Brain microvascular endothelial cell (primary cell): ENCODE measurements around the gene CCM2L.

Source experiments
- DNase-seq: peaks from one replicate; pipeline ENCODE4 v3.0.0-alpha.2; 2020
- H3K27ac ChIP-seq: fragments of 250-450 bp; sonication (Bioruptor Pico); 2 replicates; pipeline ENCODE4 v1.5.1; 2020; ENCODE audit warnings: mild to moderate bottlenecking, moderate library complexity
- H3K27me3 ChIP-seq: fragments of 250-450 bp; sonication (Bioruptor Pico); replicated peaks from 2 replicates; pipeline ENCODE4 v1.5.1; 2020; ENCODE audit warnings: mild to moderate bottlenecking
- H3K36me3 ChIP-seq: fragments of 250-450 bp; sonication (Bioruptor Pico); replicated peaks from 2 replicates; pipeline ENCODE4 v1.5.1; 2020; ENCODE audit warnings: mild to moderate bottlenecking
- H3K4me3 ChIP-seq: 2 replicates; pipeline ENCODE4 v1.5.1; 2011; ENCODE audit warnings: low read depth, mild to moderate bottlenecking, control low read depth, low read length, moderate library complexity
- in situ Hi-C: cut with HindIII; loops from 2 replicates; pipeline ENCODE4 v1.10.0; 2017; ENCODE audit warnings: low sequenced_read_pairs, low pct_ligation_motif_present
- TF ChIP-seq, protein P1 (sequence below): IDR thresholded peaks from 2 replicates; pipeline ENCODE4 v1.5.1; 2011; ENCODE audit warnings: low read depth, mild to moderate bottlenecking, moderate library complexity, low read length, control low read depth, inconsistent platforms; ENCODE audit errors: missing control alignments

CCM2L gene

DNA sequence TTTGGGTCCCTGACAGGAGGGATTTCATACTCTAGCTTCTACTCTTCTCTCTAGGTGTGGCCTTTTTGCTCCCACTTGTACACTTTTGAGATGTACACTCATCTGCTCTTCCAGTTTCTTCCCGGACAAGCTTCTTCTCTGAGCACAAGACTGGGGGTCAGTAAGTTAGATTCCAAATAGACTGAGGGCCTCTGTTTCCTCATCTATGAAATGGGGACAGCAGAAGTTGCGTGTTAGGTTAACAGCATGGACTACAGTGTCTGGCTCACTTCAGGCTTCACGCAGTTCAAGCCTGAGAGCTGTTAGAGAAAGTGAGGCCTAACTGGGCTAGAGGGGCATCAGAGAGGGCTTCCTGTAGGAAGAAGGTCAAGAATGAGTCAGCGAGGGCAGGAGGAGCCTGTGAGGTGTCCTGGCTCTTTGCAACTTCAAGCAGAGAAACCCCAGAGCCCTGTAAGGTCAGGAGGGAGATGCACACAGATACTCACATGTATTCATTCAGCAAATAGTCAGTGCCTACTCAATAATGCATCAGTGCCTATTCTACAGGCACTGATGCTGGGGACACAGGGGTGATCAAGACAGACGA, 21.7 kb upstream of the CCM2L start:
- no peaks in the 10 kb centered on the region for H3K36me3 ChIP-seq
- in situ Hi-C loops, result no loop called here
- no peak for DNase-seq
- no peak overlapping the region for H3K27ac ChIP-seq
- TF ChIP-seq, protein P1, sequence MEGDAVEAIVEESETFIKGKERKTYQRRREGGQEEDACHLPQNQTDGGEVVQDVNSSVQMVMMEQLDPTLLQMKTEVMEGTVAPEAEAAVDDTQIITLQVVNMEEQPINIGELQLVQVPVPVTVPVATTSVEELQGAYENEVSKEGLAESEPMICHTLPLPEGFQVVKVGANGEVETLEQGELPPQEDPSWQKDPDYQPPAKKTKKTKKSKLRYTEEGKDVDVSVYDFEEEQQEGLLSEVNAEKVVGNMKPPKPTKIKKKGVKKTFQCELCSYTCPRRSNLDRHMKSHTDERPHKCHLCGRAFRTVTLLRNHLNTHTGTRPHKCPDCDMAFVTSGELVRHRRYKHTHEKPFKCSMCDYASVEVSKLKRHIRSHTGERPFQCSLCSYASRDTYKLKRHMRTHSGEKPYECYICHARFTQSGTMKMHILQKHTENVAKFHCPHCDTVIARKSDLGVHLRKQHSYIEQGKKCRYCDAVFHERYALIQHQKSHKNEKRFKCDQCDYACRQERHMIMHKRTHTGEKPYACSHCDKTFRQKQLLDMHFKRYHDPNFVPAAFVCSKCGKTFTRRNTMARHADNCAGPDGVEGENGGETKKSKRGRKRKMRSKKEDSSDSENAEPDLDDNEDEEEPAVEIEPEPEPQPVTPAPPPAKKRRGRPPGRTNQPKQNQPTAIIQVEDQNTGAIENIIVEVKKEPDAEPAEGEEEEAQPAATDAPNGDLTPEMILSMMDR, result no peak
- peaks cover 2% of the 10 kb centered on the region for H3K27me3 ChIP-seq
- no peak overlapping the region for H3K4me3 ChIP-seq

DNA sequence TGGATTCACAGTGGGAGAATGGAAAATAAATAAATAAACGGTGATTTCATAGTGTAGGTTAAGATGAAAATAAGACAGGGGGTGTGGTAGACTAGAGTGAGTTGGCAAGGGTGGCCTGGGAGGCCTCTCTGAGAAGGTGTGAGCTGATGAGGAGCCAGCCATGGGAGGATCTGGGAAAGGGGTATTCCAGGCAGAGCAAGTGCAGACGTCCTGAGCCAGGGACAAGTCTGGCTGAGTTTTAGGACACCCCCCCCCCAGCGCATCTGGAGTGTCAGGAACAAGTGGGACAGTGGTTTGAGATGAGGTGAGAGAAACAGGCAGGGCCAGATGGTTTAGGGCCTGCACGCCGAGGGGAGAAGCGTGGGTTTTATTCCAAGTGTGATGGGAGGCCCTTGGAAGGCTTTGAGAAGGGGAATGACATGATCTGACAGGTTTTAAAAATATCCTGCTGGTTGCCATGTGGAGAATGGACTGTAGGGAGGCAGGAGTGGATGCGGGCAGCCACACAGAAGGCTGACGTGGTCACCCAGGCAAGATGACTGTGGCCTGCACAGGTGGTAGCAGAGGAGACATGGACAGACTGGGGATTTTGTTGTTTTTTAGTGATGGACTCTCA, 21.1 kb upstream of the CCM2L start:
- no peaks in the 10 kb centered on the region for H3K36me3 ChIP-seq
- H3K4me3 ChIP-seq, result no peak overlapping the region
- peaks cover 5% of the 10 kb centered on the region for H3K27me3 ChIP-seq
- in situ Hi-C loops, result no loop called here
- TF ChIP-seq, protein P1, result no peak
- no peak overlapping the region for H3K27ac ChIP-seq
- no peak for DNase-seq

DNA sequence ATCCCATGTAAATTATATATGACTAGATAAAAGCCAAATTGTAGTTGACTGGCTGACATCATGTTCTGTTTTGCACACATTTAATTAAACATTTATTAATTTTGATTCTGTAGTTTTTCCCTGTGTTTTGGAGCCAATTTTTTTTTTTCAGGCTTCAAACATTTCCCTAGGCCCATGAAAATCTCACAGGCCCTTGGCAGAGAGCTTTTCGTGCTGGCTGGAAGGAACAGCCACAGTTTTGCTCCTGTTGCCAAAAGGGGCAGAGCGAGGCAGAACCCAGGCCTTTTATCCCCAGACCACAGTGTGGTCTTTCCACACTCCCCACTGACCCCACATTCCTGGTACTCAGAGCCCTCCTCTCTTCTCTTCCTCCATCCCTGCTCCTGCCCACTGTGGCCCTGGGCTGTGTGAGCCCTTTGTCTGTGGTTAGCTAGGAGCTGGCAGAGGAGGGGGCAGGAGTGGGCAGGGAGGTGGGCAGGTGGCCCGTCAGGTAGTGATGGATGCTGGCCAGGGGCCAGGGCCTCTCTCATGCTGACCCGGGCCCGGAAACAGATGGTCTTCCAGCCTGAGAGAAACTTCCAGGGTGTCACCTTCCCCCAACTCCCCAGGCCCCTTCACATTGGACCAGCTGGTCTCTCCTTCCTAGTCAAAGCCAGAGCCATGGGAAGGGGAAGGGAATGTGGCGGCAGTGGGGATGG, 19.4 kb upstream of the CCM2L start:
- Histone ChIP-seq H3K27ac (no peak overlapping the region), H3K4me3 (no peak overlapping the region), H3K27me3 (peaks cover 5% of the 10 kb centered on the region), H3K36me3 (no peaks in the 10 kb centered on the region)
- TF ChIP-seq, protein P1, result no peak
- in situ Hi-C loops, result no loop called here
- DNase-seq, result no peak

DNA sequence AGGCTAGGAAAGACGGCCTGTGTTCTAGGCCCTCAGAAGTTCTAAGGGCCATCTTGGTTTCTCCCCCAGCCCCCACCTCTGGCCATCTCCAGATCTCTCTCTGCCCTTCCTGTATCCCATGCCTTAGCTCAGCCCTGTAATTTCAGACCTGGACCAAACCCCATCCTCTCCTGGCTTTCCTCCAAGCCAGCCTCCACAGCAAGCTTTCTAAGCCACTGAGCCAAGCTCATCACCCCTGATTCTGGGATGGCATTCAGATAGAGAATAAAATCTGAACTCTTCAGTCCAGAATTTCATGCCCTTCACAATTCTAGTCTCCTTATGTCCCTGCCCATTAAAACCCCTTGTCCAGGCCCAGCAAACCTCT, 18.9 kb upstream of the CCM2L start:
- no peaks in the 10 kb centered on the region for H3K36me3 ChIP-seq
- no peak overlapping the region for H3K4me3 ChIP-seq
- TF ChIP-seq, protein P1, result no peak
- in situ Hi-C loops, result no loop called here
- DNase-seq, result no peak
- peaks cover 5% of the 10 kb centered on the region for H3K27me3 ChIP-seq
- no peak overlapping the region for H3K27ac ChIP-seq

DNA sequence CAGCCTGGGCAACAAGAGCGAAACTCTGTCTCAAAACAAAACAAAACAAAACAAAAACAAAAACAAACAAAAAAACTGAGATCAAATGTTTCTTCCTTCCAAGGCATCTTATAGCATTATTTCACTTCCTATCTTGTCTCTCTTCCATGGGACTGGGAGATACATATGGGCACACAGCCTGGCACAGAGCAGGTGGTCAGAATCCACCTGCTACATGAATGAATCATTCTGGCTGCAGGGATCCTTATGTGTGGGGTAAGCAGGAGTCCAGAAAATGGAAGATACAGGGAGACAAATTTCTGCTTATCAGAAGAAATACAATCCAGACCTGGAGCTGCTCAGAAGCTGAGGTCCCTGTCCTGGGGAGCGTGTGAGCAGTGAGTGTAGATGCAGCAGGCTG, 18.2 kb upstream of the CCM2L start:
- no peak for DNase-seq
- Histone ChIP-seq H3K4me3 (no peak overlapping the region), H3K36me3 (no peaks in the 10 kb centered on the region), H3K27ac (no peak overlapping the region), H3K27me3 (peaks cover 5% of the 10 kb centered on the region)
- in situ Hi-C loops, result no loop called here
- TF ChIP-seq, protein P1, result no peak
